Motor neuron (in vitro differentiated cells): ENCODE measurements around the gene CPSF4L. TPM values are rescaled to one million over a fixed set of nuclear protein-coding genes. Genes with fewer than 3 reads are reported as not detected.

ENCODE experiments used
- ATAC-seq, 8 experiments: fragments of 200-7000 bp; cut with Tn5 transposase; replicated peaks in 6 of 8; 2 replicates each; pipeline ENCODE4 v1.8.0; 2021; ENCODE audit warnings: mild to moderate bottlenecking in 8 of 8, moderate library complexity in 8 of 8
- H3K27ac ChIP-seq, 2 donors: fragments of 250-450 bp; sonication (Bioruptor Pico); 2 replicates each; pipeline ENCODE4 v1.9.0; 2021; ENCODE audit warnings: antibody characterized with exemption in 2 of 2, mild to moderate bottlenecking in 2 of 2, moderate library complexity in 1 of 2
- H3K4me1 ChIP-seq, 2 donors: fragments of 250-450 bp; sonication (Bioruptor Pico); replicated peaks in 1 of 2; 2 replicates each; pipeline ENCODE4 v1.6.1; 2021; ENCODE audit warnings: antibody characterized with exemption in 2 of 2, mild to moderate bottlenecking in 2 of 2, moderate library complexity in 1 of 2
- H3K4me3 ChIP-seq, 5 donors: fragments of 250-450 bp; sonication (Bioruptor Pico); 2 replicates each; pipeline ENCODE4 v1.9.0; 2021; ENCODE audit warnings: antibody characterized with exemption in 5 of 5, mild to moderate bottlenecking in 5 of 5, moderate library complexity in 4 of 5
- WGBS, 10 experiments: fragments of 450-650 bp; shearing (Covaris generic); methylation state at CpG; one replicate each; pipeline ENCODE4 v1.0.0; 2022; 5-methylcytosine and 5-hydroxymethylcytosine counted together
- in situ Hi-C, 9 experiments: fragments of 400-800 bp; cut with MboI; loops; one replicate each; pipeline ENCODE4 v1.15.0; 2021; ENCODE audit warnings: low sequenced_read_pairs in 9 of 9, low pct_unique_long_range_greater_than_20kb in 2 of 9; ENCODE audit not compliant: unreplicated experiment in 9 of 9
- total RNA-seq, 8 experiments: library from RNA; unstranded; fragments of 300-600 nt; gene quantifications; 2 replicates each; pipeline versions ENCODE4 v1.2.3 to v1.2.4, GENCODE V29; 2022

Gene CPSF4L
- total RNA-seq, 8 experiments from 2014 or later = 0.37 to 0.38 TPM; not detected in 6

- Histone ChIP-seq H3K27ac (peak overlapping the region; percentile 71 to 74), H3K4me3 (no peak overlapping the region), H3K4me1 (peaks cover 23 to 25% of the 10 kb centered on the region in 2 donors)
- in situ Hi-C loops = loop anchor here in 3 of 9 experiments (25.0 kb wide), 1 partner anchor 100 kb away; no protein-coding TSS in a partner anchor
- peak; percentile 62 to 86 (median 82) for ATAC-seq
- 10 to 90% (median 14%) methylated on average over 2 to 5 of the region's 19 CpGs; no CpG with 5 or more reads in 5 of the 10 experiments for WGBS, 10 experiments
Measured at GRCh38 chr17:73261952-73262675, 434 bp upstream of the CPSF4L start.

GRCh38 chr17:73257516-73257915 is 4.2 kb downstream of the CPSF4L start:
- no peak overlapping the region for H3K4me3 ChIP-seq
- in situ Hi-C loops = loop anchor here in 8 of 9 experiments (5.0 to 25.0 kb wide), 5 partner anchors 97 to 457 kb away; no protein-coding TSS in a partner anchor
- no peak overlapping the region for H3K27ac ChIP-seq
- peaks cover 18 to 25% of the 10 kb centered on the region in 2 donors for H3K4me1 ChIP-seq
- 70 to 100% methylated on average over 2 to 3 of the region's 6 CpGs; no CpG with 5 or more reads in 8 of the 10 experiments for WGBS, 10 experiments
- no peak for ATAC-seq

GRCh38 chr17:73256220-73256619 is 5.5 kb downstream of the CPSF4L start:
- H3K27ac ChIP-seq = no peak overlapping the region
- in situ Hi-C loops = loop anchor here in 8 of 9 experiments (5.0 to 25.0 kb wide), 5 partner anchors 99 to 459 kb away; no protein-coding TSS in a partner anchor
- 83 to 100% (median 100%) methylated on average over 1 to 2 of the region's 3 CpGs; no CpG with 5 or more reads in 7 of the 10 experiments for WGBS, 10 experiments
- peaks cover 9 to 13% of the 10 kb centered on the region in 2 donors for H3K4me1 ChIP-seq
- no peak overlapping the region for H3K4me3 ChIP-seq
- no peak for ATAC-seq

- no peak overlapping the region for H3K4me3 ChIP-seq
- ATAC-seq = peak; percentile 84 to 100 (median 98)
- in situ Hi-C loops = loop anchor here in 8 of 9 experiments (5.0 to 25.0 kb wide), 5 partner anchors 99 to 459 kb away; no protein-coding TSS in a partner anchor
- H3K27ac ChIP-seq = no peak overlapping the region
- peaks cover 9 to 13% of the 10 kb centered on the region in 2 donors for H3K4me1 ChIP-seq
- 0 to 25% (median 0%) methylated on average over 1 to 4 of the region's 8 CpGs; no CpG with 5 or more reads in 6 of the 10 experiments for WGBS, 10 experiments
Measured at GRCh38 chr17:73255671-73256181, 6.0 kb downstream of the CPSF4L start.

GRCh38 chr17:73251871-73252270 is 9.8 kb downstream of the CPSF4L start:
- Histone ChIP-seq H3K4me1 (peaks cover 13 to 16% of the 10 kb centered on the region in 2 donors), H3K4me3 (no peak overlapping the region), H3K27ac (no peak overlapping the region)
- 0 to 100% (median 73%) methylated on average over 1 to 6 of the region's 8 CpGs; no CpG with 5 or more reads in 3 of the 10 experiments for WGBS, 10 experiments
- in situ Hi-C loops = loop anchor here in 8 of 9 experiments (5.0 to 25.0 kb wide), 5 partner anchors 103 to 463 kb away; no protein-coding TSS in a partner anchor
- no peak for ATAC-seq

GRCh38 chr17:73250851-73251640 is 10.6 kb downstream of the CPSF4L start:
- Histone ChIP-seq H3K27ac (no peak overlapping the region), H3K4me3 (no peak overlapping the region), H3K4me1 (peaks cover 11 to 16% of the 10 kb centered on the region in 2 donors)
- ATAC-seq = no peak
- in situ Hi-C loops = loop anchor here in 8 of 9 experiments (5.0 to 25.0 kb wide), 5 partner anchors 104 to 464 kb away; no protein-coding TSS in a partner anchor
- WGBS, 10 experiments = 57 to 100% (median 78%) methylated on average over 1 to 10 of the region's 10 CpGs; no CpG with 5 or more reads in 4 of the 10 experiments

- no peak for ATAC-seq
- 50 to 100% (median 86%) methylated on average over 1 to 8 of the region's 8 CpGs for WGBS, 10 experiments
- Histone ChIP-seq H3K4me1 (peaks cover 0 to 7% of the 10 kb centered on the region in 2 donors), H3K4me3 (no peak overlapping the region), H3K27ac (no peak overlapping the region)
- in situ Hi-C loops = loop anchor here in 8 of 9 experiments (5.0 to 25.0 kb wide), 5 partner anchors 105 to 465 kb away; no protein-coding TSS in a partner anchor
Measured at GRCh38 chr17:73249700-73250099, 12.0 kb downstream of the CPSF4L start.

GRCh38 chr17:73248532-73248931 is 13.1 kb downstream of the CPSF4L start:
- ATAC-seq = no peak
- in situ Hi-C loops = no loop called here
- WGBS, 10 experiments = 65 to 100% (median 90%) methylated on average over 2 to 9 of the region's 10 CpGs; no CpG with 5 or more reads in 1 of the 10 experiments

GRCh38 chr17:73247726-73248125 is 14.0 kb downstream of the CPSF4L start:
- no peak for ATAC-seq
- no peak overlapping the region for H3K27ac ChIP-seq
- 67 to 100% (median 95%) methylated on average over 1 to 2 of the region's 2 CpGs; no CpG with 5 or more reads in 1 of the 10 experiments for WGBS, 10 experiments
- in situ Hi-C loops = no loop called here
- H3K4me3 ChIP-seq = no peak overlapping the region
- H3K4me1 ChIP-seq = peaks cover 0 to 7% of the 10 kb centered on the region in 2 donors

More at GRCh38 chr17:73248532-73248931, 13.1 kb downstream of the CPSF4L start:
- H3K4me3 ChIP-seq = no peak overlapping the region
- peaks cover 0 to 7% of the 10 kb centered on the region in 2 donors for H3K4me1 ChIP-seq
- H3K27ac ChIP-seq = no peak overlapping the region

GRCh38 chr17:73240561-73240960 is 21.1 kb downstream of the CPSF4L start:
- ATAC-seq = no peak
- WGBS, 10 experiments = 40 to 100% (median 88%) methylated on average over 1 to 2 of the region's 2 CpGs; no CpG with 5 or more reads in 1 of the 10 experiments
- peaks cover 6 to 17% of the 10 kb centered on the region in 2 donors for H3K4me1 ChIP-seq
- in situ Hi-C loops = no loop called here
- H3K4me3 ChIP-seq = no peak overlapping the region
- H3K27ac ChIP-seq = no peak overlapping the region

GRCh38 chr17:73237714-73238113 is 24.0 kb downstream of the CPSF4L start:
- no peak for ATAC-seq
- Histone ChIP-seq H3K4me3 (no peak overlapping the region), H3K27ac (no peak overlapping the region), H3K4me1 (peaks cover 13 to 24% of the 10 kb centered on the region in 2 donors)
- WGBS, 10 experiments = 60 to 100% (median 88%) methylated on average over 1 to 6 of the region's 6 CpGs
- in situ Hi-C loops = no loop called here

- WGBS, 10 experiments = 93 to 100% (median 94%) methylated on average over 1 to 4 of the region's 10 CpGs; no CpG with 5 or more reads in 5 of the 10 experiments
- in situ Hi-C loops = no loop called here
- ATAC-seq = no peak
Measured at GRCh38 chr17:73234736-73235135, 26.9 kb downstream of the CPSF4L start.

More at GRCh38 chr17:73234736-73235135, 26.9 kb downstream of the CPSF4L start:
- Histone ChIP-seq H3K27ac (no peak overlapping the region), H3K4me1 (peaks cover 20 to 24% of the 10 kb centered on the region in 2 donors), H3K4me3 (no peak overlapping the region)
